Neural cell (in vitro differentiated cells): ENCODE data around the gene DNAJA3. TPM values are rescaled to one million over a fixed set of nuclear protein-coding genes. Genes with fewer than 3 reads are reported as not detected.

Experiments used
- H2AFZ ChIP-seq: fragments of 200-600, 300-800 bp; sonication (generic), shearing (Covaris generic); 2 replicates; pipeline ENCODE4 v1.6.0; 2014; ENCODE audit warnings: low read depth, mild to moderate bottlenecking, antibody characterized with exemption, low read length, moderate library complexity
- H3F3A ChIP-seq: fragments of 200-600 bp; shearing (Covaris generic); 2 replicates; pipeline ENCODE4 v1.6.1; 2016; ENCODE audit warnings: mild to moderate bottlenecking, moderate library complexity, mixed read lengths, antibody characterized with exemption, low read length; ENCODE audit not compliant: insufficient read depth, poor library complexity, severe bottlenecking
- H3K27ac ChIP-seq: fragments of 200-600, 300-800 bp; sonication (generic), shearing (Covaris generic); 2 replicates; pipeline ENCODE4 v1.5.1; 2014; ENCODE audit warnings: mild to moderate bottlenecking, low read length, moderate library complexity
- H3K27me3 ChIP-seq: fragments of 300-800, 200-600 bp; sonication (generic), shearing (Covaris generic); 2 replicates; pipeline ENCODE4 v1.6.0; 2014; ENCODE audit warnings: mild to moderate bottlenecking, low read depth, low read length, moderate library complexity; ENCODE audit not compliant: insufficient read depth
- H3K36me3 ChIP-seq: fragments of 300-800, 200-600 bp; sonication (generic), shearing (Covaris generic); 2 replicates; pipeline ENCODE4 v1.5.1; 2014; ENCODE audit warnings: mild to moderate bottlenecking, antibody characterized with exemption, low read length, moderate library complexity; ENCODE audit not compliant: insufficient read depth
- H3K4me2 ChIP-seq: fragments of 300-800, 200-600 bp; sonication (generic), shearing (Covaris generic); 2 replicates; pipeline ENCODE4 v1.6.0; 2014; ENCODE audit warnings: mild to moderate bottlenecking, low read length
- H3K4me3 ChIP-seq: fragments of 300-800, 200-600 bp; sonication (generic), shearing (Covaris generic); 2 replicates; pipeline ENCODE4 v1.5.1; 2014; ENCODE audit warnings: mild to moderate bottlenecking, low read length, moderate library complexity
- H3K79me2 ChIP-seq: fragments of 200-600 bp; shearing (Covaris generic); replicated peaks from 2 replicates; pipeline ENCODE4 v1.6.0; 2014; ENCODE audit warnings: mild to moderate bottlenecking, low read length, moderate library complexity; ENCODE audit not compliant: insufficient read depth
- H3K9ac ChIP-seq: fragments of 300-800, 200-600 bp; sonication (generic), shearing (Covaris generic); 2 replicates; pipeline ENCODE4 v1.6.1; 2016; ENCODE audit warnings: mild to moderate bottlenecking, low read length, mixed read lengths
- H3K9me2 ChIP-seq: fragments of 200-600 bp; shearing (Covaris generic); 2 replicates; pipeline ENCODE4 v1.6.1; 2016; ENCODE audit warnings: mild to moderate bottlenecking, low read length, mixed read lengths; ENCODE audit not compliant: insufficient read depth
- H3K9me3 ChIP-seq: fragments of 200-600, 300-800 bp; sonication (generic), shearing (Covaris generic); 2 replicates; pipeline ENCODE4 v1.6.1; 2016; ENCODE audit warnings: mild to moderate bottlenecking, mixed run types, low read length, moderate library complexity, mixed read lengths
- H4K20me1 ChIP-seq: fragments of 200-600 bp; shearing (Covaris generic); 2 replicates; pipeline ENCODE4 v1.6.1; 2016; ENCODE audit warnings: mild to moderate bottlenecking, mixed run types; ENCODE audit not compliant: insufficient read depth
- EP300 ChIP-seq: fragments of 450-650 bp; conservative IDR thresholded peaks from 2 replicates; pipeline ENCODE4 v1.6.1; 2014; ENCODE audit warnings: antibody characterized with exemption, mild to moderate bottlenecking, moderate library complexity; ENCODE audit not compliant: poor library complexity, severe bottlenecking
- EZH2 ChIP-seq: fragments of 200-600, 300-800 bp; shearing (Covaris generic), sonication (generic); IDR thresholded peaks from 2 replicates; pipeline ENCODE4 v1.6.1; 2014; ENCODE audit warnings: antibody characterized with exemption, low read length, borderline replicate concordance, mild to moderate bottlenecking; ENCODE audit not compliant: insufficient read depth, poor library complexity, severe bottlenecking
- MXI1 ChIP-seq: fragments of 450-650 bp; conservative IDR thresholded peaks from 2 replicates; pipeline ENCODE4 v1.6.1; 2014; ENCODE audit warnings: antibody characterized with exemption, mild to moderate bottlenecking; ENCODE audit not compliant: poor library complexity, severe bottlenecking
- POLR2AphosphoS5 ChIP-seq: IDR thresholded peaks from 2 replicates; pipeline ENCODE4 v1.6.1; 2012
- RAD21 ChIP-seq: fragments of 450-650 bp; conservative IDR thresholded peaks from 2 replicates; pipeline ENCODE4 v1.6.1; 2014; ENCODE audit warnings: antibody characterized with exemption, mild to moderate bottlenecking, moderate library complexity
- REST ChIP-seq: IDR thresholded peaks from 2 replicates; pipeline ENCODE4 v1.6.1; 2012; ENCODE audit warnings: borderline replicate concordance
- SMC3 ChIP-seq: fragments of 450-650 bp; conservative IDR thresholded peaks from 2 replicates; pipeline ENCODE4 v1.6.1; 2014; ENCODE audit warnings: antibody characterized with exemption, mild to moderate bottlenecking, moderate library complexity; ENCODE audit not compliant: poor library complexity
- TAF1 ChIP-seq: IDR thresholded peaks from 2 replicates; pipeline ENCODE4 v1.6.1; 2012; ENCODE audit warnings: low read depth
- polyA plus RNA-seq: library from polyadenylated mRNA; depleted of rRNA; stranded (reverse); fragments of >200 nt; gene quantifications from 2 replicates; pipeline ENCODE4 v1.2.3, GENCODE V29; 2014
- TF ChIP-seq, protein P1 (sequence below): fragments of 450-650 bp; IDR thresholded peaks from 2 replicates; pipeline ENCODE4 v1.5.1; 2014; ENCODE audit warnings: antibody characterized with exemption, mild to moderate bottlenecking, moderate library complexity; ENCODE audit not compliant: poor library complexity, severe bottlenecking

DNAJA3 gene
- polyA plus RNA-seq, 1 donor from 2014 or later, result 44.8 TPM

DNA sequence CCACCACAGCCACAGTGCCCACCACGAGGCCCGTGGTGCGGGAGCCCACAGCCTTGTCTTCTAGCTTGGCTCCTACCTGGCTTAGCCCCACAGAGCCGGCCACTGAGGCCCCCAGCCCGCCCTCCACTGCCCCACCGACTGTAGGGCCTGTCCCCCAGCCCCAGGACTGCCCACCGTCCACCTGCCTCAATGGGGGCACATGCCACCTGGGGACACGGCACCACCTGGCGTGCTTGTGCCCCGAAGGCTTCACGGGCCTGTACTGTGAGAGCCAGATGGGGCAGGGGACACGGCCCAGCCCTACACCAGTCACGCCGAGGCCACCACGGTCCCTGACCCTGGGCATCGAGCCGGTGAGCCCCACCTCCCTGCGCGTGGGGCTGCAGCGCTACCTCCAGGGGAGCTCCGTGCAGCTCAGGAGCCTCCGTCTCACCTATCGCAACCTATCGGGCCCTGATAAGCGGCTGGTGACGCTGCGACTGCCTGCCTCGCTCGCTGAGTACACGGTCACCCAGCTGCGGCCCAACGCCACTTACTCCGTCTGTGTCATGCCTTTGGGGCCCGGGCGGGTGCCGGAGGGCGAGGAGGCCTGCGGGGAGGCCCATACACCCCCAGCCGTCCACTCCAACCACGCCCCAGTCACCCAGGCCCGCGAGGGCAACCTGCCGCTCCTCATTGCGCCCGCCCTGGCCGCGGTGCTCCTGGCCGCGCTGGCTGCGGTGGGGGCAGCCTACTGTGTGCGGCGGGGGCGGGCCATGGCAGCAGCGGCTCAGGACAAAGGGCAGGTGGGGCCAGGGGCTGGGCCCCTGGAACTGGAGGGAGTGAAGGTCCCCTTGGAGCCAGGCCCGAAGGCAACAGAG lies 43.5 kb upstream of the DNAJA3 start:
- no peaks in the 10 kb centered on the region for H4K20me1 ChIP-seq
- H3F3A ChIP-seq, result no peaks in the 10 kb centered on the region
- no peaks in the 10 kb centered on the region for H3K27me3 ChIP-seq
- no peak overlapping the region for H3K4me3 ChIP-seq
- H3K36me3 ChIP-seq, result no peaks in the 10 kb centered on the region
- H3K9me2 ChIP-seq, result no peaks in the 10 kb centered on the region
- no peak overlapping the region for H2AFZ ChIP-seq
- no peak overlapping the region for H3K4me2 ChIP-seq
- H3K9ac ChIP-seq, result no peak overlapping the region
- TF ChIP-seq EZH2 (no peak), MXI1 (no peak), SMC3 (no peak), RAD21 (no peak)
- H3K9me3 ChIP-seq, result no peaks in the 10 kb centered on the region
- H3K27ac ChIP-seq, result no peak overlapping the region
- H3K79me2 ChIP-seq, result no peaks in the 10 kb centered on the region

GRCh38 chr16:4382795-4383357 lies 42.8 kb upstream of the DNAJA3 start:
- Histone ChIP-seq H3K9ac (no peak overlapping the region), H3K27me3 (no peaks in the 10 kb centered on the region), H3K27ac (no peak overlapping the region), H3K36me3 (no peaks in the 10 kb centered on the region), H4K20me1 (no peaks in the 10 kb centered on the region), H3K79me2 (no peaks in the 10 kb centered on the region), H3F3A (no peaks in the 10 kb centered on the region), H3K4me3 (no peak overlapping the region), H3K9me2 (no peaks in the 10 kb centered on the region), H3K9me3 (no peaks in the 10 kb centered on the region), H3K4me2 (no peak overlapping the region), H2AFZ (no peak overlapping the region)
- TF ChIP-seq, protein P1, sequence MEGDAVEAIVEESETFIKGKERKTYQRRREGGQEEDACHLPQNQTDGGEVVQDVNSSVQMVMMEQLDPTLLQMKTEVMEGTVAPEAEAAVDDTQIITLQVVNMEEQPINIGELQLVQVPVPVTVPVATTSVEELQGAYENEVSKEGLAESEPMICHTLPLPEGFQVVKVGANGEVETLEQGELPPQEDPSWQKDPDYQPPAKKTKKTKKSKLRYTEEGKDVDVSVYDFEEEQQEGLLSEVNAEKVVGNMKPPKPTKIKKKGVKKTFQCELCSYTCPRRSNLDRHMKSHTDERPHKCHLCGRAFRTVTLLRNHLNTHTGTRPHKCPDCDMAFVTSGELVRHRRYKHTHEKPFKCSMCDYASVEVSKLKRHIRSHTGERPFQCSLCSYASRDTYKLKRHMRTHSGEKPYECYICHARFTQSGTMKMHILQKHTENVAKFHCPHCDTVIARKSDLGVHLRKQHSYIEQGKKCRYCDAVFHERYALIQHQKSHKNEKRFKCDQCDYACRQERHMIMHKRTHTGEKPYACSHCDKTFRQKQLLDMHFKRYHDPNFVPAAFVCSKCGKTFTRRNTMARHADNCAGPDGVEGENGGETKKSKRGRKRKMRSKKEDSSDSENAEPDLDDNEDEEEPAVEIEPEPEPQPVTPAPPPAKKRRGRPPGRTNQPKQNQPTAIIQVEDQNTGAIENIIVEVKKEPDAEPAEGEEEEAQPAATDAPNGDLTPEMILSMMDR, result no peak
- TF ChIP-seq RAD21 (no peak), SMC3 (no peak)

DNA sequence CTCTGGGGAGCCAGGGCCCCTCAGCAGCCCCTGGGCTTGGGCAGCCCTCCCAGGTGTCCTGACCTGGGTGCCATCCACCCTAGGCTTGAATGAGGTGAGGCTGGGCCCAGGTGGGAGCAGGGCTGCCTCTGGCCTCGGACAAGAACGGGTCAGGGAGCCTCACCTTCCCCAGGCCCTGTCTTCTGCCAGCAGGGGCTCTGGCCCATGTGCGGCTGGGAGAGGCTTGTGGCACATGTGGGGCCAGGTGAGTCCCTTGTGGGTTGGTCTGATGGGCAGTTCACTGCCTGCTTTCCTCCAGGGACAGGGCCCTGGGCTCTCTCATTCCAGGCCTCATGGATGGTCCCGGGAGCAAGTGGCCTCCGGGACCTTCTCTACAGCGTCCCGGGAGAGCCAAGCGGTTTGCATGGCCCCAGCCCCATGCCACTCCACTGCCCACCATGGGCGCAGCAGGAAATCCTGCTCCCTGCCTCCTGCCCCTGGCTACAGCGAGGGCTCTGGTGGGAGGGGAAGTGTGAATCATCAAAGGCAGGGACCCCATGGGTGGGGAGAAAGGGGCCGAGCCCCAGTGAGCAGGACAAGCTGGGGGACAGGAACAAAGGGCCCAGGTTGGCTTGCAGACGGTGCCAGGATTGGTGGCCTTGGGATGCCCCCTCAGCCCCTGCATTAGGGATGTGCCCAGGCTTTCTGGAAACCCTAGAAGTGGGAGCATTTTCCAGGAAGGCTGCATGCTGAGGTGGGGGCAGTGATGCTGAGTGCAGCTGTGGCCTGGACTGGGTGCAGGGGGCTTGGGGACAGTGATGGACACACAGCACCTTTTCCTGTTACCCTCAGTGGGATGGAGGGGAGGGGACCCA lies 41.9 kb upstream of the DNAJA3 start:
- Histone ChIP-seq H3K36me3 (no peaks in the 10 kb centered on the region), H3K9me2 (no peaks in the 10 kb centered on the region), H3K4me3 (no peak overlapping the region), H3K9me3 (no peaks in the 10 kb centered on the region), H3K79me2 (no peaks in the 10 kb centered on the region), H4K20me1 (no peaks in the 10 kb centered on the region), H3K27ac (no peak overlapping the region), H3K4me2 (no peak overlapping the region), H3K27me3 (no peaks in the 10 kb centered on the region), H3F3A (no peaks in the 10 kb centered on the region), H3K9ac (no peak overlapping the region), H2AFZ (no peak overlapping the region)
- TF ChIP-seq MXI1, result no peak
- no peak for TF ChIP-seq TAF1
- no peak for TF ChIP-seq RAD21
- no peak for TF ChIP-seq SMC3
- TF ChIP-seq EZH2, result no peak
- TF ChIP-seq, protein P1, result no peak
- TF ChIP-seq EP300, result no peak
- TF ChIP-seq REST, result no peak
- TF ChIP-seq POLR2AphosphoS5, result no peak
